WI38 (cell line): ENCODE data around the gene TBC1D13.

Experiments used
- H3K4me3 ChIP-seq: 2 replicates; pipeline ENCODE4 v1.5.1; 2011; ENCODE audit warnings: low read depth, mild to moderate bottlenecking, control low read depth, low read length
- TF ChIP-seq, protein P1 (sequence below): IDR thresholded peaks from 2 replicates; pipeline ENCODE4 v1.5.1; 2012; ENCODE audit warnings: low read depth, mild to moderate bottlenecking, control low read depth, low read length

The TBC1D13 gene

DNA sequence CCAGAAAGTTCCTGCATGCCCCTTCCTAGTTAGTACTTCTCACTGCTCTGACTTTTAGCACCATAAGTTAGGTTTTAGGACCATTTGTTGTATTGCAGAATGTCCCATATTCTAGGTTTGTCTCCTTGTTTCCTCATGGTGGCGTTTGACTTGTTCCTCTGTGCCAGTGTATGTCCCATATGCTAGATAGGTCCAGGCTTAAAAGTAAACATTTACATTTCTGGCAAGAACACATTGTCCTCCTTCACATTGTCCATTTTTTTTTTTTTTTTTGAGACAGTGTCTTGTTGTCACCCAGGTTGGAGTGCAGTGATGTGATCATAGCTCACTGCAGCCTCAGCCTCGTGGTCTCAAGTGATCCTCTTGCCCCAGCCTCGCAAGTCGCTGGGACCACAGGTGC is 15.4 kb downstream of the TBC1D13 start:
- TF ChIP-seq, protein P1, sequence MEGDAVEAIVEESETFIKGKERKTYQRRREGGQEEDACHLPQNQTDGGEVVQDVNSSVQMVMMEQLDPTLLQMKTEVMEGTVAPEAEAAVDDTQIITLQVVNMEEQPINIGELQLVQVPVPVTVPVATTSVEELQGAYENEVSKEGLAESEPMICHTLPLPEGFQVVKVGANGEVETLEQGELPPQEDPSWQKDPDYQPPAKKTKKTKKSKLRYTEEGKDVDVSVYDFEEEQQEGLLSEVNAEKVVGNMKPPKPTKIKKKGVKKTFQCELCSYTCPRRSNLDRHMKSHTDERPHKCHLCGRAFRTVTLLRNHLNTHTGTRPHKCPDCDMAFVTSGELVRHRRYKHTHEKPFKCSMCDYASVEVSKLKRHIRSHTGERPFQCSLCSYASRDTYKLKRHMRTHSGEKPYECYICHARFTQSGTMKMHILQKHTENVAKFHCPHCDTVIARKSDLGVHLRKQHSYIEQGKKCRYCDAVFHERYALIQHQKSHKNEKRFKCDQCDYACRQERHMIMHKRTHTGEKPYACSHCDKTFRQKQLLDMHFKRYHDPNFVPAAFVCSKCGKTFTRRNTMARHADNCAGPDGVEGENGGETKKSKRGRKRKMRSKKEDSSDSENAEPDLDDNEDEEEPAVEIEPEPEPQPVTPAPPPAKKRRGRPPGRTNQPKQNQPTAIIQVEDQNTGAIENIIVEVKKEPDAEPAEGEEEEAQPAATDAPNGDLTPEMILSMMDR = no peak
- no peak overlapping the region for H3K4me3 ChIP-seq

DNA sequence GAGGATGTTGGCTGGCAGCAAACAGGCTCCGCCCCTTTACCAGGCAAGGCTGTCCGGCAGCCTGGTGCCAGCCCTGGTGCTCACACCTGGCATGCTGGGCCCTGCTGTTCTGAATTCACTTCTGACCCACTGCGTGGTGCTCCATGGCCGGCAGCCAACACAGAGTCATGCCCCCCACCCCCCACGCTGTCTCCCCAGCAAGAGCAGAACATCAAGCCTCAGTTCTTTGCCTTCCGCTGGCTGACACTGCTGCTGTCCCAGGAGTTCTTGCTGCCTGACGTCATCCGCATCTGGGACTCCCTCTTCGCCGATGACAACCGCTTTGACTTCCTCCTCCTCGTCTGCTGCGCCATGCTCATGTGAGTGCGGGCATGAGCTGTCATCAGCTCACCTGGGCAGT is 18.6 kb downstream of the TBC1D13 start:
- TF ChIP-seq, protein P1 = no peak
- no peak overlapping the region for H3K4me3 ChIP-seq

DNA sequence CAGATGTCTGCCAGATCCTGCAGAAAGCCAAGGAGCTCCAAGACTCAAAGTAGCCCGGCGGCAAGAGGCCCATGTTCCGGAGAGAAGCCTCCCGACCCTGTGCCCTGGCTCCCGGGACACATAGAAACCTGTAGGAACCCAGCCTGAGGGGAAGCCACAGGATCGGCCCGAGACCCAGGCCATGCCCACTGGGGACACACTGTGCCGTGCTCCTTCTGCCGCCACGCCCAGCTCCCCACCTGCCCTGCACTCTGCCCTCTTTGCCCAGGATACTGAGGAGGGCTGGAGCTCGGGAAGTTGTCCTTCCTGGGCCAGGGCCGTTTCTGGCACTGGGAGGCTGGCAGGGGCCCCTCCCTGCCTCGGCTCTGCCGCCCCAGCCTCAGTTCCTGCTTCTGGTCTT is 20.8 kb downstream of the TBC1D13 start:
- H3K4me3 ChIP-seq = no peak overlapping the region
- TF ChIP-seq, protein P1 = no peak

DNA sequence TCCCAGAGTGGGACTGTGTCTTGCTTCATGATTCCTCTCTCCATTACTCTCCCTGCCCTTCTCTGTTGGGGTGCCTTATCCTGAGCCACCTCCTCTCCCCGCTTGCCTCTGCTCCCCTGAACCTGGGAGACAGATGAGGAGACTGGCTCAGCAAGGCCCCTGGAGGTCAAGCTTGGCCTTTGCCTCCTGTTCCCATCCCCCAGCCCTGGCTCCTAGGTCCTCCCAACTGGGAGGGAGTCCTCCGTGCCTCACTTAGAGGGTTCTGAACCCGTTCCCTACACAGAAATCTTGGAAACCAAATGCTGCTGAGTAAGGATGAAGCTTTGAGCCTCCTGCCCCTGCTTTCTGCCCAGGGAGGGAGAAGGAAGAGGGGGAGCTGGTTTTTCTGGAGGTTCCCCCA is 21.5 kb downstream of the TBC1D13 start:
- H3K4me3 ChIP-seq = no peak overlapping the region
- TF ChIP-seq, protein P1 = no peak

DNA sequence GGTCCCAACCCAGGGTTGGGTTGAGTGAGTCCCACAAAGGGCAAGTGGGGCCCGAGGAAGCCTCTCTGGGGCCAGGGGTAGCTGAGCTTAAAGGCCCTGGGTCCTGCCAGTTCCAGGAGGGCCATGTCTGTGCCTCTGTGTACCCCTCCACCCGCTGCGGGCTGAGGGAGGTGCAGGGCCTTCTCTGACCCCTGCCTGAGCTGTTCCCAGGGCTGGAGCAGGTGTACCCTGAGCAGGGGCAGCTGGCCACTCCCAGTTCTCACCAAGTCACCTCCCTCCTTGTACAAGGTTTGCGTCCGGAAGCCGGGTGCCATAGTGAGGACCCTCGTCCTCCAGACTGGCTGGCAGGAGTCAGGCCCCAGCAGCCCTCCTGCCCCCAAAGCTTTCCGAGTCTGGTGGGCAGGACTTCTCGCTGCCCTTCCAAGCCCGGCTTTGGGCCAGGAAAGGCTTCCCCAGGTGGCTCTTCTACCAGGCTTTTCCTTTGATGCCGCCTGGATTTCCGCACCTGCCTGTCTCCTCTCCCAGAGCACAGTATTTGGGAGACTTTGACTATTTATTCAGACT is 22.1 kb downstream of the TBC1D13 start:
- TF ChIP-seq, protein P1 = no peak
- H3K4me3 ChIP-seq = no peak overlapping the region

DNA sequence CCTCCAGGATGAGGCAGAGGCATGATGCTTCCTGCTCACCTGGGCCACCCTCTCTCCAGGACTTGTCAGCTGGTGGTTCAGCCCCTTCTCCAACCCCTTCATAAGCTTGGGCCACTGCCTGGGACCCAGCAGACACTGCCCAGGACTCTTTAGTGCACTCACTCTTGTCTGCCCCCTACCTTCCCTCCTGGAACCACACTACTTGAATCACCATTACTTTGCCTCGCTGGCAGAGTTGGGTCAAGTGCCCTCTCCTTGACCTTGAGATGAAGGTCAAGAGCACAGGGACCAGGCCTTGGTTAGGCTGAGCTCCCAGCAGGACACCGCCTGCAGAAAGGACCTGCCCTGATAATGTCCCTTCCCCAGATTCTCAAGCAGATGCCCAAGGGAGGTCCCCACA is 22.8 kb downstream of the TBC1D13 start:
- TF ChIP-seq, protein P1 = no peak
- H3K4me3 ChIP-seq = no peak overlapping the region

DNA sequence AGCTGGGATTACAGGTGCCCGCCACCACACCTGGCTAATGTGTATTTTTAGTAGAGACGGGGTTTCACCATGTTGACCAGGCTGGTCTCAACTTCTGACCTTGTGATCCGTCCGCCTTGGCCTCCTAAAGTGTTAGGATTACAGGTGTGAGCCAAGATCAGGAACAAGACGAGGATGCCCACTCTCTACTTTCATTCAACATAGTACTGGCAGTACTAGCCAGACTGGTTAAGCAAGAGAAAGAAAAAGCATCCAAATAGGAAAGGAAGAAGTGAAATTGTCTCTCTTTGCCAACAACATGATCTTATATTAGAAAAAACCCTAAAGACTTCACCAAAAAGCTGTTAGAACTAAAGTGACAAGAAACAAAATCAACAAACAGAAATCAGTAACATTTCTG is 23.8 kb downstream of the TBC1D13 start:
- TF ChIP-seq, protein P1 = no peak
- H3K4me3 ChIP-seq = no peak overlapping the region
